IMR-90 (cell line): ENCODE results near the gene ARHGAP8. TPM values are rescaled to one million over a fixed set of nuclear protein-coding genes. Genes with fewer than 3 reads are reported as not detected.

Source experiments
- ATAC-seq: fragments of 200-7000 bp; cut with Tn5 transposase; 2 replicates; pipeline ENCODE4 v1.9.1; 2020; ENCODE audit warnings: low read depth, mild to moderate bottlenecking, moderate library complexity
- BruUV-seq: library from RNA; stranded (reverse); fragments of 400-500 nt; replicated peaks from 2 replicates; lab custom pipeline; 2021; lab: Mats Ljungman, UMichigan
- CTCF ChIA-PET: fragments of 300-600 bp; formaldehyde crosslinking; extraction: SDS; loops from one replicate; lab custom pipeline; 2021; ENCODE audit warnings: antibody characterized with exemption; lab: Yijun Ruan, JAX
- POLR2A ChIA-PET: fragments of 300-600 bp; sonication (Branson Sonifier 250); formaldehyde crosslinking; loops from one replicate; lab custom pipeline; 2022; ENCODE audit warnings: antibody characterized with exemption; ENCODE audit not compliant: unreplicated experiment; lab: Charles Lee
- DNase-seq: peaks from one replicate; pipeline ENCODE4 v3.0.0; 2013
- H2AFZ ChIP-seq: replicated peaks from 2 replicates; pipeline ENCODE3; 2013; ENCODE audit warnings: low read length, mild to moderate bottlenecking; ENCODE audit not compliant: poor library complexity
- H2AK5ac ChIP-seq: 2 replicates; pipeline ENCODE4 v1.6.1; 2013; ENCODE audit warnings: low read depth, low read length, inconsistent platforms
- H2AK9ac ChIP-seq: replicated peaks from 2 replicates; pipeline ENCODE3; 2013; ENCODE audit warnings: mild to moderate bottlenecking, low read depth, low read length, moderate library complexity; ENCODE audit not compliant: poor library complexity
- H2BK120ac ChIP-seq: 2 replicates; pipeline ENCODE4 v1.6.1; 2013; ENCODE audit warnings: low read depth, low read length, inconsistent platforms
- H2BK15ac ChIP-seq: 3 replicates; pipeline ENCODE4 v1.6.1; 2013; ENCODE audit warnings: low read depth, low read length, inconsistent platforms
- H2BK20ac ChIP-seq: 2 replicates; pipeline ENCODE4 v1.6.1; 2013; ENCODE audit warnings: low read depth, mild to moderate bottlenecking, inconsistent platforms, low read length, moderate library complexity
- H2BK5ac ChIP-seq: 2 replicates; pipeline ENCODE4 v1.6.1; 2013; ENCODE audit warnings: mild to moderate bottlenecking, low read depth, low read length, inconsistent platforms; ENCODE audit not compliant: poor library complexity, severe bottlenecking
- H3K14ac ChIP-seq: replicated peaks from 2 replicates; pipeline ENCODE4 v1.6.1; 2013; ENCODE audit warnings: low read depth, low read length, inconsistent platforms
- H3K18ac ChIP-seq: 2 replicates; pipeline ENCODE4 v1.6.1; 2013; ENCODE audit warnings: low read depth, low read length, control low read depth
- H3K23ac ChIP-seq: 2 replicates; pipeline ENCODE4 v1.6.1; 2013; ENCODE audit warnings: low read depth, low read length, inconsistent platforms
- H3K27ac ChIP-seq: 2 replicates; pipeline ENCODE4 v1.5.1; 2013; ENCODE audit warnings: mild to moderate bottlenecking, control low read depth, low read length; ENCODE audit not compliant: insufficient read depth
- H3K27me3 ChIP-seq: 2 replicates; pipeline ENCODE4 v1.6.1; 2013; ENCODE audit warnings: low read length; ENCODE audit not compliant: control insufficient read depth, insufficient read depth
- H3K36me3 ChIP-seq: 2 replicates; pipeline ENCODE4 v1.6.1; 2013; ENCODE audit warnings: low read length, mixed read lengths; ENCODE audit not compliant: control insufficient read depth, insufficient read depth
- H3K4ac ChIP-seq: 2 replicates; pipeline ENCODE4 v1.6.1; 2013; ENCODE audit warnings: low read depth, low read length, inconsistent platforms
- H3K4me1 ChIP-seq: 2 replicates; pipeline ENCODE4 v1.6.1; 2013; ENCODE audit warnings: low read length, mixed read lengths; ENCODE audit not compliant: control insufficient read depth, insufficient read depth
- H3K4me2 ChIP-seq: 2 replicates; pipeline ENCODE4 v1.6.1; 2013; ENCODE audit warnings: low read depth, mild to moderate bottlenecking, control low read depth, low read length, moderate library complexity
- H3K4me3 ChIP-seq: 2 replicates; pipeline ENCODE4 v1.5.1; 2013; ENCODE audit warnings: low read depth, mild to moderate bottlenecking, control low read depth, low read length, moderate library complexity; ENCODE audit not compliant: insufficient read depth
- H3K56ac ChIP-seq: 2 replicates; pipeline ENCODE4 v1.6.1; 2013; ENCODE audit warnings: low read length, inconsistent platforms; ENCODE audit not compliant: insufficient read depth; ENCODE audit errors: extremely low read depth
- H3K79me1 ChIP-seq, 2 experiments: 2 replicates each; pipeline ENCODE4 v1.6.1; 2013; ENCODE audit warnings: low read length in 2 of 2, inconsistent platforms in 1 of 2, low read depth in 1 of 2
- H3K9ac ChIP-seq: 2 replicates; pipeline ENCODE4 v1.6.1; 2013; ENCODE audit warnings: low read depth, low read length, control low read depth
- H3K9me1 ChIP-seq: 2 replicates; pipeline ENCODE4 v1.6.1; 2013; ENCODE audit warnings: low read length, inconsistent platforms; ENCODE audit not compliant: insufficient read depth
- H3K9me3 ChIP-seq: 2 replicates; pipeline ENCODE4 v1.6.1; 2013; ENCODE audit warnings: low read length; ENCODE audit not compliant: control insufficient read depth, insufficient read depth
- H4K20me1 ChIP-seq: 2 replicates; pipeline ENCODE4 v1.6.1; 2013; ENCODE audit warnings: low read length, inconsistent platforms; ENCODE audit not compliant: insufficient read depth
- H4K5ac ChIP-seq: 2 replicates; pipeline ENCODE4 v1.6.1; 2013; ENCODE audit warnings: mild to moderate bottlenecking, low read depth, low read length, control low read depth
- H4K8ac ChIP-seq, 2 experiments: 2 replicates each; pipeline ENCODE4 v1.6.1; 2013; ENCODE audit warnings: low read depth in 2 of 2, low read length in 2 of 2, control low read depth in 1 of 2, inconsistent platforms in 1 of 2
- H4K91ac ChIP-seq: 2 replicates; pipeline ENCODE4 v1.6.1; 2013; ENCODE audit warnings: low read depth, low read length, inconsistent platforms; ENCODE audit not compliant: insufficient read depth
- BHLHE40 ChIP-seq: fragments of 150-350 bp; IDR thresholded peaks from 2 replicates; pipeline ENCODE4 v1.6.1; 2016; ENCODE audit warnings: mild to moderate bottlenecking, low read depth, low read length
- CEBPB ChIP-seq: IDR thresholded peaks from 2 replicates; pipeline ENCODE4 v1.6.1; 2012; ENCODE audit warnings: low read depth, low read length, improper control_type of control experiment
- CHD1 ChIP-seq: IDR thresholded peaks from 2 replicates; pipeline ENCODE4 v1.6.1; 2012; ENCODE audit warnings: low read depth, low read length, improper control_type of control experiment
- FOS ChIP-seq: fragments of 150-350 bp; IDR thresholded peaks from 2 replicates; pipeline ENCODE4 v1.6.1; 2016; ENCODE audit warnings: low read depth, low read length
- MAFK ChIP-seq: IDR thresholded peaks from 2 replicates; pipeline ENCODE4 v1.6.1; 2012; ENCODE audit warnings: low read depth, low read length, improper control_type of control experiment
- MAZ ChIP-seq: IDR thresholded peaks from 2 replicates; pipeline ENCODE4 v1.6.1; 2012; ENCODE audit warnings: low read depth, mild to moderate bottlenecking, low read length, improper control_type of control experiment, moderate library complexity, borderline replicate concordance
- MXI1 ChIP-seq: IDR thresholded peaks from 2 replicates; pipeline ENCODE4 v1.6.1; 2012; ENCODE audit warnings: low read depth, mild to moderate bottlenecking, low read length, moderate library complexity, borderline replicate concordance
- NFE2L2 ChIP-seq: fragments of 150-350 bp; IDR thresholded peaks from 2 replicates; pipeline ENCODE4 v1.6.1; 2016; ENCODE audit warnings: low read depth, mild to moderate bottlenecking, low read length
- POLR2A ChIP-seq: IDR thresholded peaks from 2 replicates; pipeline ENCODE4 v1.6.1; 2012; ENCODE audit warnings: mild to moderate bottlenecking, low read depth, low read length
- RAD21 ChIP-seq: IDR thresholded peaks from 2 replicates; pipeline ENCODE4 v1.6.1; 2012; ENCODE audit warnings: low read length, improper control_type of control experiment
- RCOR1 ChIP-seq: IDR thresholded peaks from 2 replicates; pipeline ENCODE4 v1.6.1; 2012; ENCODE audit warnings: mild to moderate bottlenecking, low read length, improper control_type of control experiment; ENCODE audit not compliant: insufficient replicate concordance
- RFX5 ChIP-seq: IDR thresholded peaks from 2 replicates; pipeline ENCODE4 v1.8.0; 2012; ENCODE audit warnings: low read depth, mild to moderate bottlenecking, low read length, moderate library complexity
- SMC3 ChIP-seq: fragments of 150-350 bp; IDR thresholded peaks from 2 replicates; pipeline ENCODE4 v1.6.1; 2016; ENCODE audit warnings: low read depth, mild to moderate bottlenecking, antibody characterized with exemption, low read length, moderate library complexity
- WGBS, 2 experiments: methylation state at CpG; one replicate each; pipeline versions ENCODE4 v1.1.5 to v1.1.7; 2013; ENCODE audit warnings: missing lambda C conversion rate in 2 of 2; ENCODE audit not compliant: insufficient read length in 1 of 2; ENCODE audit errors: extremely low coverage in 2 of 2; 5-methylcytosine and 5-hydroxymethylcytosine counted together
- dilution Hi-C: fragments of 300-500 bp; cut with HindIII; formaldehyde crosslinking; loops from one replicate; pipeline ENCODE4 v1.14.3; 2018; ENCODE audit warnings: low sequenced_read_pairs; ENCODE audit not compliant: unreplicated experiment
- in situ Hi-C: fragments of 300-500 bp; cut with MboI; formaldehyde crosslinking; loops from 3 replicates; pipeline ENCODE4 v1.14.3; 2019; ENCODE audit warnings: low sequenced_read_pairs, inconsistent platforms, mixed read lengths
- intact Hi-C: fragments of 100-400 bp; cut with micrococcal nuclease; formaldehyde crosslinking; loops from 2 replicates; pipeline ENCODE4 v1.10.0; 2022
- polyA plus RNA-seq, 3 experiments: library from polyadenylated mRNA; depleted of rRNA; stranded (reverse); fragments of >200 nt; gene quantifications; 2 replicates each; pipeline ENCODE4 v1.2.3, GENCODE V29; 2012; ENCODE audit warnings: low replicate concordance in 1 of 3
- total RNA-seq: library from RNA; depleted of rRNA; stranded (reverse); fragments of >200 nt; gene quantifications from 2 replicates; pipeline ENCODE4 v1.2.3, GENCODE V29; 2012
- TF ChIP-seq, protein P1 (sequence below): conservative IDR thresholded peaks from 2 replicates; pipeline ENCODE4 v1.5.1; 2012; ENCODE audit warnings: mild to moderate bottlenecking, low read depth, low read length, improper control_type of control experiment
- TF ChIP-seq, protein P2 (sequence below): fragments of 150-350 bp; IDR thresholded peaks from 2 replicates; pipeline ENCODE4 v1.6.1; 2016; ENCODE audit warnings: low read depth, mild to moderate bottlenecking, low read length, moderate library complexity, borderline replicate concordance
- TF ChIP-seq, protein P3 (sequence below): fragments of 150-350 bp; IDR thresholded peaks from 2 replicates; pipeline ENCODE4 v1.6.1; 2017; ENCODE audit warnings: mild to moderate bottlenecking, antibody characterized with exemption, low read length, low read depth

The ARHGAP8 gene
- total and polyA plus RNA-seq, 2 of the 4 experiments (the other 2 are of a cell fraction) = 0.18 to 0.21 TPM

DNA sequence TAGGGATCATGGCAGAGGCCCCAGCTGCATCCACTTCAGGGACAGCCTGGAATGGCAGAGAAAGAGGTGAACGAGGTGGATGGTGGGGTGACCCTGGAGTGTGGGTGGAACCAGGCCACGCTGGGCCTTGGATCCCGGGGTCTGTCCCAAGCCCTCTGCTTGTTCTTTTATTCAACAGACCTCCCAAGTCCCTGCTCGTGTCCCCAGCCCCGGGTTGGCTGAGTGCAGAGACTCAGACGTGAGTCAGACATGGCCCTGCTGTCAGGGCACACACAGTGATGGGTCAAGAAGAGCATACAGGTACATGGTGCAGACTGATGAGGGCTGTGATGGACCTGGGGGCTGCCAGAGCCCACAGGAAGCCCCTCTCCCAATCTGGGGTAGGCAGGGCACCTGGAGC is 6.6 kb downstream of the ARHGAP8 start:
- no peak overlapping the region for H3K18ac ChIP-seq
- no peak overlapping the region for H3K27ac ChIP-seq
- no peak overlapping the region for H4K91ac ChIP-seq
- no peak overlapping the region for H3K4ac ChIP-seq
- dilution Hi-C loops (no loop called here), in situ Hi-C loops (no loop called here), intact Hi-C loops (no loop called here)
- H4K20me1 ChIP-seq = no peaks in the 10 kb centered on the region
- H2AK9ac ChIP-seq = no peak overlapping the region
- TF ChIP-seq, protein P1, sequence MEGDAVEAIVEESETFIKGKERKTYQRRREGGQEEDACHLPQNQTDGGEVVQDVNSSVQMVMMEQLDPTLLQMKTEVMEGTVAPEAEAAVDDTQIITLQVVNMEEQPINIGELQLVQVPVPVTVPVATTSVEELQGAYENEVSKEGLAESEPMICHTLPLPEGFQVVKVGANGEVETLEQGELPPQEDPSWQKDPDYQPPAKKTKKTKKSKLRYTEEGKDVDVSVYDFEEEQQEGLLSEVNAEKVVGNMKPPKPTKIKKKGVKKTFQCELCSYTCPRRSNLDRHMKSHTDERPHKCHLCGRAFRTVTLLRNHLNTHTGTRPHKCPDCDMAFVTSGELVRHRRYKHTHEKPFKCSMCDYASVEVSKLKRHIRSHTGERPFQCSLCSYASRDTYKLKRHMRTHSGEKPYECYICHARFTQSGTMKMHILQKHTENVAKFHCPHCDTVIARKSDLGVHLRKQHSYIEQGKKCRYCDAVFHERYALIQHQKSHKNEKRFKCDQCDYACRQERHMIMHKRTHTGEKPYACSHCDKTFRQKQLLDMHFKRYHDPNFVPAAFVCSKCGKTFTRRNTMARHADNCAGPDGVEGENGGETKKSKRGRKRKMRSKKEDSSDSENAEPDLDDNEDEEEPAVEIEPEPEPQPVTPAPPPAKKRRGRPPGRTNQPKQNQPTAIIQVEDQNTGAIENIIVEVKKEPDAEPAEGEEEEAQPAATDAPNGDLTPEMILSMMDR = no peak
- no peak for TF ChIP-seq MAFK
- TF ChIP-seq CHD1 = no peak
- TF ChIP-seq, protein P2, sequence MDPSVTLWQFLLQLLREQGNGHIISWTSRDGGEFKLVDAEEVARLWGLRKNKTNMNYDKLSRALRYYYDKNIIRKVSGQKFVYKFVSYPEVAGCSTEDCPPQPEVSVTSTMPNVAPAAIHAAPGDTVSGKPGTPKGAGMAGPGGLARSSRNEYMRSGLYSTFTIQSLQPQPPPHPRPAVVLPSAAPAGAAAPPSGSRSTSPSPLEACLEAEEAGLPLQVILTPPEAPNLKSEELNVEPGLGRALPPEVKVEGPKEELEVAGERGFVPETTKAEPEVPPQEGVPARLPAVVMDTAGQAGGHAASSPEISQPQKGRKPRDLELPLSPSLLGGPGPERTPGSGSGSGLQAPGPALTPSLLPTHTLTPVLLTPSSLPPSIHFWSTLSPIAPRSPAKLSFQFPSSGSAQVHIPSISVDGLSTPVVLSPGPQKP = no peak
- TF ChIP-seq BHLHE40 = no peak
- no peak for TF ChIP-seq FOS
- no peak for TF ChIP-seq POLR2A
- no peak for TF ChIP-seq NFE2L2
- TF ChIP-seq CEBPB = no peak
- TF ChIP-seq SMC3 = no peak
- no peak for TF ChIP-seq RFX5
- no peak for TF ChIP-seq MAZ
- TF ChIP-seq RAD21 = no peak
- no peak for TF ChIP-seq RCOR1
- TF ChIP-seq MXI1 = no peak
- TF ChIP-seq, protein P3, sequence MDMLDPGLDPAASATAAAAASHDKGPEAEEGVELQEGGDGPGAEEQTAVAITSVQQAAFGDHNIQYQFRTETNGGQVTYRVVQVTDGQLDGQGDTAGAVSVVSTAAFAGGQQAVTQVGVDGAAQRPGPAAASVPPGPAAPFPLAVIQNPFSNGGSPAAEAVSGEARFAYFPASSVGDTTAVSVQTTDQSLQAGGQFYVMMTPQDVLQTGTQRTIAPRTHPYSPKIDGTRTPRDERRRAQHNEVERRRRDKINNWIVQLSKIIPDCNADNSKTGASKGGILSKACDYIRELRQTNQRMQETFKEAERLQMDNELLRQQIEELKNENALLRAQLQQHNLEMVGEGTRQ = no peak
- H4K8ac ChIP-seq = no peak overlapping the region
- H2BK20ac ChIP-seq = no peak overlapping the region
- no peak overlapping the region for H3K56ac ChIP-seq
- no peak overlapping the region for H2BK15ac ChIP-seq
- H3K9me1 ChIP-seq = peaks cover 3% of the 10 kb centered on the region; the same call in 1 of the 2 replicates
- H3K23ac ChIP-seq = no peak overlapping the region
- H2BK120ac ChIP-seq = no peak overlapping the region
- no peaks in the 10 kb centered on the region for H3K9me3 ChIP-seq
- no peaks in the 10 kb centered on the region for H3K79me1 ChIP-seq
- no peak overlapping the region for H3K4me3 ChIP-seq
- ATAC-seq (peak; percentile 15; the same call in 1 of the 2 replicates), DNase-seq (no peak)
- no peak overlapping the region for H3K9ac ChIP-seq
- CTCF ChIA-PET = no interaction called here
- H3K4me1 ChIP-seq = peaks cover 7% of the 10 kb centered on the region; the same call in 1 of the 2 replicates
- no peak overlapping the region for H2BK5ac ChIP-seq
- POLR2A ChIA-PET = no interaction called here
- 60% methylated on average over 1 of the region's 6 CpGs; no CpG with 5 or more reads in 1 of the 2 experiments for WGBS, 2 experiments
- H3K27me3 ChIP-seq = peaks cover 17% of the 10 kb centered on the region; the same call in 1 of the 2 replicates
- no peaks in the 10 kb centered on the region for H3K36me3 ChIP-seq
- H4K5ac ChIP-seq = no peak overlapping the region
- no TSS peak for BruUV-seq
- H3K4me2 ChIP-seq = no peak overlapping the region
- H3K14ac ChIP-seq = no peak overlapping the region
- H2AK5ac ChIP-seq = no peak overlapping the region
- H2AFZ ChIP-seq = peak overlapping the region; percentile 48
